Measurements from ENCODE around the gene DNMT3A.

DNMT3A gene

GRCh38 chr2:25365241-25365640, 23.5 kb upstream of the DNMT3A start:
- TF ChIP-seq POU2F2 (IDR thresholded peaks at IDR 0.05; ENCODE audit: low read depth, low read length) = no peak
- TF ChIP-seq POLR2AphosphoS5 (IDR thresholded peaks at IDR 0.05; ENCODE audit: low read depth, low read length) = no peak
- TF ChIP-seq SPI1 (IDR thresholded peaks at IDR 0.05; ENCODE audit: low read depth, low read length) = no peak
- no peak for TF ChIP-seq PAX5 (IDR thresholded peaks at IDR 0.05; ENCODE audit: insufficient read depth, low read length, severe bottlenecking)
- no peak for TF ChIP-seq POLR2A (IDR thresholded peaks at IDR 0.05; ENCODE audit: low read depth, low read length)
- TF ChIP-seq TAF1 (IDR thresholded peaks at IDR 0.05; ENCODE audit: low read depth, low read length) = no peak
- DNase-seq (ENCODE audit: insufficient read length, low spot score) = no peak
- no peak for FAIRE-seq

GRCh38 chr2:25363733-25364132, 22.0 kb upstream of the DNMT3A start:
- DNase-seq (ENCODE audit: insufficient read length, low spot score) (no peak), FAIRE-seq (no peak)
- TF ChIP-seq TAF1 (IDR thresholded peaks at IDR 0.05; ENCODE audit: low read depth, low read length) (no peak), PAX5 (IDR thresholded peaks at IDR 0.05; ENCODE audit: insufficient read depth, low read length, severe bottlenecking) (no peak)

GRCh38 chr2:25362434-25363145, 20.9 kb upstream of the DNMT3A start:
- TF ChIP-seq PAX5 (IDR thresholded peaks at IDR 0.05; ENCODE audit: insufficient read depth, low read length, severe bottlenecking) = peak; percentile 100
- TF ChIP-seq SPI1 (IDR thresholded peaks at IDR 0.05; ENCODE audit: low read depth, low read length) = peak; percentile 98
- peak; percentile 69 for TF ChIP-seq TAF1 (IDR thresholded peaks at IDR 0.05; ENCODE audit: low read depth, low read length)
- TF ChIP-seq POLR2AphosphoS5 (IDR thresholded peaks at IDR 0.05; ENCODE audit: low read depth, low read length) = no peak
- TF ChIP-seq POU2F2 (IDR thresholded peaks at IDR 0.05; ENCODE audit: low read depth, low read length) = peak; percentile 69; the same call in 1 of the 2 replicates
- TF ChIP-seq POLR2A (IDR thresholded peaks at IDR 0.05; ENCODE audit: low read depth, low read length) = no peak
- FAIRE-seq = no peak
- DNase-seq (ENCODE audit: insufficient read length, low spot score) = peak; percentile 78

GRCh38 chr2:25362049-25362433, 20.3 kb upstream of the DNMT3A start:
- peak; percentile 93 for FAIRE-seq

GRCh38 chr2:25361261-25362048, 19.7 kb upstream of the DNMT3A start:
- FAIRE-seq (no peak), DNase-seq (ENCODE audit: insufficient read length, low spot score) (no peak)
- no peak for TF ChIP-seq TAF1 (IDR thresholded peaks at IDR 0.05; ENCODE audit: low read depth, low read length)
- TF ChIP-seq POLR2A (IDR thresholded peaks at IDR 0.05; ENCODE audit: low read depth, low read length) = no peak
- no peak for TF ChIP-seq PAX5 (IDR thresholded peaks at IDR 0.05; ENCODE audit: insufficient read depth, low read length, severe bottlenecking)
- no peak for TF ChIP-seq POLR2AphosphoS5 (IDR thresholded peaks at IDR 0.05; ENCODE audit: low read depth, low read length)
- TF ChIP-seq SPI1 (IDR thresholded peaks at IDR 0.05; ENCODE audit: low read depth, low read length) = no peak
- TF ChIP-seq POU2F2 (IDR thresholded peaks at IDR 0.05; ENCODE audit: low read depth, low read length) = no peak

More at GRCh38 chr2:25362049-25362433, 20.3 kb upstream of the DNMT3A start:
- peak; percentile 87 for DNase-seq (ENCODE audit: insufficient read length, low spot score)
- peak; percentile 91 for TF ChIP-seq POU2F2 (IDR thresholded peaks at IDR 0.05; ENCODE audit: low read depth, low read length)
- TF ChIP-seq PAX5 (IDR thresholded peaks at IDR 0.05; ENCODE audit: insufficient read depth, low read length, severe bottlenecking) = no peak
- no peak for TF ChIP-seq SPI1 (IDR thresholded peaks at IDR 0.05; ENCODE audit: low read depth, low read length)
- TF ChIP-seq POLR2AphosphoS5 (IDR thresholded peaks at IDR 0.05; ENCODE audit: low read depth, low read length) = peak; percentile 88
- peak; percentile 89 for TF ChIP-seq TAF1 (IDR thresholded peaks at IDR 0.05; ENCODE audit: low read depth, low read length)
- TF ChIP-seq POLR2A (IDR thresholded peaks at IDR 0.05; ENCODE audit: low read depth, low read length) = peak; percentile 94

- DNase-seq (ENCODE audit: insufficient read length, low spot score) = no peak
- no peak for FAIRE-seq
- TF ChIP-seq POLR2AphosphoS5 (IDR thresholded peaks at IDR 0.05; ENCODE audit: low read depth, low read length) (no peak), TAF1 (IDR thresholded peaks at IDR 0.05; ENCODE audit: low read depth, low read length) (no peak), POLR2A (IDR thresholded peaks at IDR 0.05; ENCODE audit: low read depth, low read length) (no peak), POU2F2 (IDR thresholded peaks at IDR 0.05; ENCODE audit: low read depth, low read length) (no peak), PAX5 (IDR thresholded peaks at IDR 0.05; ENCODE audit: insufficient read depth, low read length, severe bottlenecking) (no peak), SPI1 (IDR thresholded peaks at IDR 0.05; ENCODE audit: low read depth, low read length) (no peak)
These were observed 17.1 kb upstream of the DNMT3A start for GRCh38 chr2:25358836-25359235.

GRCh38 chr2:25358249-25358815, 16.6 kb upstream of the DNMT3A start:
- no peak for FAIRE-seq
- no peak for TF ChIP-seq SPI1 (IDR thresholded peaks at IDR 0.05; ENCODE audit: low read depth, low read length)
- TF ChIP-seq POU2F2 (IDR thresholded peaks at IDR 0.05; ENCODE audit: low read depth, low read length) = no peak
- no peak for TF ChIP-seq TAF1 (IDR thresholded peaks at IDR 0.05; ENCODE audit: low read depth, low read length)
- no peak for TF ChIP-seq POLR2A (IDR thresholded peaks at IDR 0.05; ENCODE audit: low read depth, low read length)
- TF ChIP-seq POLR2AphosphoS5 (IDR thresholded peaks at IDR 0.05; ENCODE audit: low read depth, low read length) = no peak
- TF ChIP-seq PAX5 (IDR thresholded peaks at IDR 0.05; ENCODE audit: insufficient read depth, low read length, severe bottlenecking) = no peak
- DNase-seq (ENCODE audit: insufficient read length, low spot score) = no peak

- no peak for DNase-seq (ENCODE audit: insufficient read length, low spot score)
- TF ChIP-seq TAF1 (IDR thresholded peaks at IDR 0.05; ENCODE audit: low read depth, low read length) (no peak), SPI1 (IDR thresholded peaks at IDR 0.05; ENCODE audit: low read depth, low read length) (no peak), POLR2A (IDR thresholded peaks at IDR 0.05; ENCODE audit: low read depth, low read length) (no peak)
- FAIRE-seq = no peak
These were observed 14.4 kb upstream of the DNMT3A start for GRCh38 chr2:25356088-25356487.

GRCh38 chr2:25355270-25355669, 13.5 kb upstream of the DNMT3A start:
- DNase-seq (ENCODE audit: insufficient read length, low spot score) (no peak), FAIRE-seq (no peak)
- no peak for TF ChIP-seq POLR2A (IDR thresholded peaks at IDR 0.05; ENCODE audit: low read depth, low read length)
- no peak for TF ChIP-seq POLR2AphosphoS5 (IDR thresholded peaks at IDR 0.05; ENCODE audit: low read depth, low read length)
- no peak for TF ChIP-seq POU2F2 (IDR thresholded peaks at IDR 0.05; ENCODE audit: low read depth, low read length)
- no peak for TF ChIP-seq SPI1 (IDR thresholded peaks at IDR 0.05; ENCODE audit: low read depth, low read length)
- TF ChIP-seq PAX5 (IDR thresholded peaks at IDR 0.05; ENCODE audit: insufficient read depth, low read length, severe bottlenecking) = no peak
- TF ChIP-seq TAF1 (IDR thresholded peaks at IDR 0.05; ENCODE audit: low read depth, low read length) = no peak

All from GM12891 (cell line).